Activated CD4-positive, alpha-beta T cell treated with anti-CD3 and anti-CD28 coated beads, Interleukin-2, amount 10 ng/mL, durations not matched to agents 7 days and 5 days (primary cell): ENCODE measurements around the gene VPS8. TPM values are rescaled to one million over a fixed set of nuclear protein-coding genes. Genes with fewer than 3 reads are reported as not detected.

Source experiments
- CTCF ChIA-PET: fragments of 350-600 bp; sonication (Branson Sonifier 250); formaldehyde crosslinking; loops from one replicate; lab custom pipeline; 2021; ENCODE audit warnings: antibody characterized with exemption; lab: Charles Lee
- POLR2A ChIA-PET: fragments of 350-600 bp; sonication (Branson Sonifier 250); formaldehyde crosslinking; loops from one replicate; lab custom pipeline; 2021; ENCODE audit warnings: antibody characterized with exemption; lab: Charles Lee
- DNase-seq: peaks from one replicate; pipeline ENCODE4 v3.0.0-alpha.2; 2020
- H3K27ac Mint-ChIP-seq: one replicate; pipeline ENCODE4 v1.8.0; 2021; ENCODE audit warnings: mild to moderate bottlenecking, moderate library complexity, mixed read lengths
- H3K27me3 Mint-ChIP-seq: one replicate; pipeline ENCODE4 v1.8.0; 2021; ENCODE audit warnings: mixed read lengths
- H3K36me3 Mint-ChIP-seq: one replicate; pipeline ENCODE4 v1.8.0; 2021; ENCODE audit warnings: low read depth, mixed read lengths
- H3K4me1 Mint-ChIP-seq: one replicate; pipeline ENCODE4 v1.8.0; 2021; ENCODE audit warnings: mixed read lengths
- H3K4me3 Mint-ChIP-seq: one replicate; pipeline ENCODE4 v1.8.0; 2021; ENCODE audit warnings: mild to moderate bottlenecking, moderate library complexity, mixed read lengths
- H3K9me3 Mint-ChIP-seq: one replicate; pipeline ENCODE4 v1.8.0; 2021; ENCODE audit warnings: mixed read lengths
- total RNA-seq, 2 experiments: library from RNA; stranded (reverse); gene quantifications; one replicate each; pipeline ENCODE4 v1.2.3, GENCODE V29; 2021

VPS8 gene
- total RNA-seq, 2 experiments from 2014 or later = 63.0 to 69.3 TPM

DNA sequence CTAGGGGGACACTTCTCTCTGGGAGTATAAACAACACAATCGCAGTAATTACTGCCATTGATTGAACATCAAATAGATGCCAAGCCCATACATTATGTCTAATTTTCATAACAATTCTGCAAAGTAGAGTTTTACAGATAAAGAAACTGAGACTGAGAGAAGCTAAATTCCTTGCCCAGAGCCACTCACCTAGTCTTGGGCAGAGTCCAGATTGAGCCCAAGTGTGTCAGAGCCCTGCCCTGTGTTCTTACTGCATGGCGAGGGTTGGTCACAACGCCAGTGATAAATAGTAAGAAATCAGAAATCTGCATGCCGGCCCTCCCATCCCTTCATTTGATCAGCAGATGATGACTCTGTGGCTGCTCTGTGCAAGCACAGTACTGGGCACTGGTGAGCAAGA, 234.6 kb downstream of the VPS8 start:
- H3K27me3 Mint-ChIP-seq = no peaks in the 10 kb centered on the region
- H3K27ac Mint-ChIP-seq = no peak overlapping the region
- CTCF ChIA-PET = no interaction called here
- H3K36me3 Mint-ChIP-seq = peaks cover 37% of the 10 kb centered on the region
- POLR2A ChIA-PET = no interaction called here
- no peak overlapping the region for H3K4me3 Mint-ChIP-seq
- H3K9me3 Mint-ChIP-seq = no peaks in the 10 kb centered on the region
- no peaks in the 10 kb centered on the region for H3K4me1 Mint-ChIP-seq
- no peak for DNase-seq

DNA sequence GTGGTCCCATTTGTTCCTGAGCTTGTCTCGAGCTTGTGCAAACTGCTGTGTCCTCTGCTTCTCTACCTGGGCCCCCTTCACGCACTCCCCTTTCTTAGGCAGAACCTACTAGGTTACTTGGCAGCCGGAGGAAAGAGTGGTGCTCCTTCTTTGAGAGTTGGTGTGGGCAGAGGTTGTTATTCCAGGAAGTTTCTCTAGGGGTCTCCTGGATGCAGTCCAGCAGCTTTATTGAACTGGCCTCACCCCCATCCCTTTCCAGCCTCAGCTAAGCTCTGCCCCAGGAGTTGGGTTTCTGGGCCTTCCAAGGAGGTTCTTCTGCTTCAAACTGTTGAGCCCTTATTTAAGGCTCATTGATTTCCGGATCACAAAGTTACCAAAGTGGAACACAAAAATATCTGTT, 237.7 kb downstream of the VPS8 start:
- ChIA-PET CTCF (no interaction called here), POLR2A (no interaction called here)
- H3K4me1 Mint-ChIP-seq = no peaks in the 10 kb centered on the region
- H3K27ac Mint-ChIP-seq = no peak overlapping the region
- H3K9me3 Mint-ChIP-seq = peaks cover 4% of the 10 kb centered on the region
- no peak for DNase-seq
- H3K4me3 Mint-ChIP-seq = no peak overlapping the region
- no peaks in the 10 kb centered on the region for H3K27me3 Mint-ChIP-seq
- peaks cover 65% of the 10 kb centered on the region for H3K36me3 Mint-ChIP-seq

DNA sequence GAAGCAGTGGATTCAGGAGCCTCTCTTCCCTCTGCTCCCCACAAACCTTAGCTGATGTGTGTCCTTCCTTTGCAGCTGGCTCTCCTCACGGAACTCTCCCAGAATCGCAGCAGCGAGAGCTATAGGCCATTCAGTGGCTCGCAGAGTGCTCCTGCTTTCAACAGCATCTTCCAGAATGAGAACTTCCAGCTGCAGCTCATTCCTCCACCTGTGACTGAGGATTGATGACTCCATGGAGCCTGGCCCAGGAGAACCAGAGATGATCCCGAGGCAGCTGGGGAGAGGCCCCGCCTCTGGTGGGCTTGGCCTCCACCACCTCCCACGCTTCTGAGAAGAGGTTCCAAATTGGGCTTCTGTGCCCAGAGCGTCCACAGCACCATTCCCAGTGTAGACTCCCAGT, 239.8 kb downstream of the VPS8 start:
- Mint-ChIP-seq H3K36me3 (peaks cover 75% of the 10 kb centered on the region), H3K9me3 (peaks cover 9% of the 10 kb centered on the region), H3K4me3 (no peak overlapping the region), H3K27ac (no peak overlapping the region), H3K4me1 (no peaks in the 10 kb centered on the region), H3K27me3 (no peaks in the 10 kb centered on the region)
- no peak for DNase-seq
- ChIA-PET POLR2A (no interaction called here), CTCF (interaction anchor here (1.6 kb wide), 1 partner anchor 9 kb away, joined by 4 read pairs; no protein-coding TSS in a partner anchor)

DNA sequence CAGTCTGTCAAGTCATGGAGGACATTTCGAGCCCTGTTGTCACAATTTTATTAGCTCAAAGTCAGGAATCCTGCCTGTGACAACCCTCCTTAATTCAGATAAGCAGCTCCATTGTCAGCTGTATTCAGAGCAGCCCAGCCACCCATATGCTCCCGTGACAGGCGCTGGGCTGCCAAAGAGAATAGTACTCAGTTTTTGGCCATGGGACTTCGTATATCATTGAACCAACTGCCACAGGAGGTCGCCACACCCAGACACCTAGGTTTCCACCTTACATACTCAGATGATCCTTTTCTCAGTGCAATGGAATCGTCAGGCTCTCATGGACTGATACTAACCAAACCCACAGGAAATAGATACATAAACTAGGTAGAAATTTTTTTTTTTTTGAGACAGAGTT, 240.7 kb downstream of the VPS8 start:
- no peak for DNase-seq
- Mint-ChIP-seq H3K36me3 (peaks cover 75% of the 10 kb centered on the region), H3K4me3 (no peak overlapping the region), H3K4me1 (no peaks in the 10 kb centered on the region), H3K27me3 (no peaks in the 10 kb centered on the region), H3K27ac (no peak overlapping the region), H3K9me3 (peaks cover 12% of the 10 kb centered on the region)
- POLR2A ChIA-PET = no interaction called here
- CTCF ChIA-PET = no interaction called here

DNA sequence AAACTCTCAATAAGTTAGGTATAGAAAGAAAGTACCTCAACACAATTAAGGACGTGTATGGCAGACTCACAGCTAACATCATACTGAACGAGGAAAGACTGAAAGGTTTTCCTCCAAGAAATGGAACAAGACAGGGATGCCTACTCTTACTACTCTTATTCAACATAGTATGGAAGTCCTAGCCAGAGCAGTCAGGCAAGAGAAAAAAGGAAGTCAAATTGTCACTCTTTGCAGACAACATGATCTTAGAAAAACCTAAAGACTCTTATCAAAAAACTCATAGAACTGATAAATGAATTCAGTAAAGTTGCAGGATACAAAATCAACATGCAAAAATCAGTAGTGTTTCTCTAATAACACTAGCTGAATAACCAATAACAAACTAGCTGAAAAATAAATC, 244.9 kb downstream of the VPS8 start:
- Mint-ChIP-seq H3K27ac (no peak overlapping the region), H3K9me3 (peaks cover 35% of the 10 kb centered on the region), H3K27me3 (no peaks in the 10 kb centered on the region), H3K4me1 (no peaks in the 10 kb centered on the region), H3K4me3 (no peak overlapping the region), H3K36me3 (peaks cover 37% of the 10 kb centered on the region)
- CTCF ChIA-PET = interaction anchor here (1.4 kb wide), 1 partner anchor 16 kb away, joined by 5 read pairs; no protein-coding TSS in a partner anchor
- no peak for DNase-seq
- POLR2A ChIA-PET = no interaction called here

DNA sequence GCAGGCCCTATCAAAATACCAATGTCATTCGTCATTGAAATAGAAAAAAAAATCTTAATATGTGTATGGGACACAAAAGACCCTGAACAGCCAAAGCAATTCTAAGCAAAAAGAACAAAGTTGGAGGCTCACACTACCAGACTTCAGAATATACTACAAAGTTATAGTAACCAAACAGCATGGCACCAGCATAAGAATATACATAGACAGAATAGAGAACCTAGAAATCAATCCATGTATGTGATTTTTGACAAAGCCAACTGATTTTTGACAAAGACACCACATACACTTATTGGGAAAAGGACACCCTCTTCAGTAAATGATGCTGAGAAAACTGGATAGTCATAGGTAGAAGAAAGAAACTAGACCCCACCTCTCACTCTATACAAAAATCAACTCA, 245.9 kb downstream of the VPS8 start:
- Mint-ChIP-seq H3K27ac (no peak overlapping the region), H3K27me3 (no peaks in the 10 kb centered on the region), H3K9me3 (peaks cover 35% of the 10 kb centered on the region), H3K36me3 (peaks cover 28% of the 10 kb centered on the region), H3K4me1 (no peaks in the 10 kb centered on the region), H3K4me3 (no peak overlapping the region)
- ChIA-PET CTCF (no interaction called here), POLR2A (no interaction called here)
- DNase-seq = no peak

DNA sequence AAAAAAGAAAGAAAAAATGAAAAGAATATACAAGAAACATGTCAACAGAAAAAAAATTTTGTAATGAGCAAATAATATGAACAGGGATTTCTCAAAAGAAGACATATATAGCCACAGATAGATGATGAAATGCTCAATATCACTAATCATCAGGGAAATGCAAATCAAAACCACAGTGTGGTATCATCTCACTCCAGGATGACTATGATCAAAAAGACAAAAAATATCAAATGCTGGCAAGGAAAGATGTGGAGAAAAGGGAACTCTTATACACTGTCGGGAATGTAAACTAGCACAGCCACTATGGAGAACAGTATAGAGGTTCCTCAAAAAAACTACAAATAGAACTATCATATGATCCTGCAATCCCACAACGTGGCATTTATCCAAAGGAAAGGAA, 246.8 kb downstream of the VPS8 start:
- Mint-ChIP-seq H3K27ac (no peak overlapping the region), H3K36me3 (peaks cover 18% of the 10 kb centered on the region), H3K4me3 (no peak overlapping the region), H3K9me3 (peaks cover 35% of the 10 kb centered on the region), H3K27me3 (no peaks in the 10 kb centered on the region), H3K4me1 (no peaks in the 10 kb centered on the region)
- no peak for DNase-seq
- CTCF ChIA-PET = no interaction called here
- POLR2A ChIA-PET = no interaction called here

DNA sequence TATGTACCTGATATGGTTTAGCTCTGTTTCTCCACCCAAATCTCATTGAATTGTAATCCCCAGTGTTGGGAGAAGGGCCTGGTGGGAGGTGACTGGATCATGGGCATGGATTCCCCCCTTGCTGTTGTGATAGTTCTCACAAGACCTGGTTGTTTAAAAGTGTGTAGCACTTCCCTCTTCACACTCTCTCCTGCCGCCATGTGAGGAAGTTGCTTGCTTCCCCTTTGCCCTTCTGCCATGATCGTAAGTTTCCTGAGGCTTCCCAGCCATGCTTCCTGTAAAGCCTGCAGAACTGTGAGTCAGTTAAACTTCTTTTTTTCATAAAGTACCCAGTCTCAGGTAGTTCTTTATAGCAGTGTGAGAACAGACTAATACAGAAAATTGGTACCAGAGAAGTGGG, 247.8 kb downstream of the VPS8 start:
- no peak overlapping the region for H3K4me3 Mint-ChIP-seq
- H3K27me3 Mint-ChIP-seq = no peaks in the 10 kb centered on the region
- H3K27ac Mint-ChIP-seq = no peak overlapping the region
- DNase-seq = no peak
- ChIA-PET POLR2A (no interaction called here), CTCF (no interaction called here)
- peaks cover 31% of the 10 kb centered on the region for H3K9me3 Mint-ChIP-seq
- no peaks in the 10 kb centered on the region for H3K4me1 Mint-ChIP-seq
- peaks cover 9% of the 10 kb centered on the region for H3K36me3 Mint-ChIP-seq

DNA sequence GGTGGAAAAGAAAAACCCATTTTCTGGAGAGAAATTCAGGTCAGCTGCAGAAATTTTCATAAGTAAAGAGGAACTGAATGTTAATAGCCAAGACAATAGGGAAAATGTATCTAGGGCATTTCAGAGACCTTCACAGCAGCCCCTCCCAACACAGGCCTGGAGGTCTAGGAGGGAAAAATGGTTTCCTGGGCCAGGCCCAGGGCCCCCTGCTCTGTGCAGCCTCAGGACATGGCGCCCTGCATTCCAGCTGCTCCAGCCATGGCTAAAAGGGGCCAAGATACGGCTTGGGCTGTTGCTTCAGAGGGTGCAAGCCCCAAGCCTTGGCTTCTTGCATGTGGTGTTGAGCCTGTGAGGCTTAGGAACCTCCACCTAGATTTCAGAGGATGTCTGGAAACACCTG, 248.7 kb downstream of the VPS8 start:
- Mint-ChIP-seq H3K27ac (no peak overlapping the region), H3K4me3 (no peak overlapping the region), H3K9me3 (peaks cover 30% of the 10 kb centered on the region), H3K36me3 (peaks cover 4% of the 10 kb centered on the region), H3K27me3 (no peaks in the 10 kb centered on the region), H3K4me1 (no peaks in the 10 kb centered on the region)
- ChIA-PET POLR2A (no interaction called here), CTCF (no interaction called here)
- DNase-seq = no peak

DNA sequence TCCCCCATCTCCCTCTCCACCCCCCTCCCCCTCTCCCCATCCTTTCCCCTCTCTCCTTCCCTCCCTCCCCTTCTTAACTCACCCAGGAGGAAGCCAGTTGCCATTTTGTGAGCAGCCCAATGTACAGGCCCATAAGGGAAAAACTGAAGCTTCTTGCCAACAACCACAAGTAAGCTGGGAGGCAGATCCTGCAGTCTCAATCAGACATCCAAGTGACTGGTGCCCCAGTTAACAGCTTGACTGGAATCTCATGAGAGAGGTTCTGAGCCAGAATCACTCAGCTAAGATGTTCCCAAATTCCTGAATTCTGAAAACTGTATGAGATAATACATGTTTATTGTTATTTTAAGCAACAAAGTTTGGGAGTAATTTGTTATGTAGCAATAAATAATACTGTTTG, 250.2 kb downstream of the VPS8 start:
- no peaks in the 10 kb centered on the region for H3K36me3 Mint-ChIP-seq
- no peak for DNase-seq
- H3K4me3 Mint-ChIP-seq = no peak overlapping the region
- ChIA-PET CTCF (no interaction called here), POLR2A (no interaction called here)
- H3K27me3 Mint-ChIP-seq = no peaks in the 10 kb centered on the region
- peaks cover 26% of the 10 kb centered on the region for H3K9me3 Mint-ChIP-seq
- no peaks in the 10 kb centered on the region for H3K4me1 Mint-ChIP-seq
- no peak overlapping the region for H3K27ac Mint-ChIP-seq

DNA sequence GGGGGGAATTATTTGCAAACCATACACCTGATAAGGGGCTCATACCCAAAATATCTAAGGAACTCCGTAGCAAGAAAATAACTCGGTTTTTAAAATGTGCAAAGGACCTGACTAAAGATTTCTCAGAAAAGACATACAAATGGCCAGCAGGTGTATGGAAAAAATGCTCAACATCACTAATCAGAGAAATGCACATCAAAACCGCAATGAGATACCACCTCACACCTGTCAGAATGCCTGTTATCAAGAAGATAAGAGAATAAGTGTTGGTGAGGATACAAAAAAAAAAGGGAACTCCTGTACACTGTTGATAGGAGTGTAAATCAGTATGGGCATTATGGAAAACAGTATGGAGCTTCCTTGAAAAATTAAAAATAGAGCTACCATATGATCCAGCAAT, 251.5 kb downstream of the VPS8 start:
- DNase-seq = no peak
- H3K4me3 Mint-ChIP-seq = no peak overlapping the region
- CTCF ChIA-PET = interaction anchor here (0.6 kb wide), 2 partner anchors 15 to 33 kb away, joined by 4 to 5 read pairs; no protein-coding TSS in a partner anchor
- peaks cover 17% of the 10 kb centered on the region for H3K9me3 Mint-ChIP-seq
- no peak overlapping the region for H3K27ac Mint-ChIP-seq
- POLR2A ChIA-PET = no interaction called here
- no peaks in the 10 kb centered on the region for H3K4me1 Mint-ChIP-seq
- H3K36me3 Mint-ChIP-seq = no peaks in the 10 kb centered on the region
- H3K27me3 Mint-ChIP-seq = no peaks in the 10 kb centered on the region

DNA sequence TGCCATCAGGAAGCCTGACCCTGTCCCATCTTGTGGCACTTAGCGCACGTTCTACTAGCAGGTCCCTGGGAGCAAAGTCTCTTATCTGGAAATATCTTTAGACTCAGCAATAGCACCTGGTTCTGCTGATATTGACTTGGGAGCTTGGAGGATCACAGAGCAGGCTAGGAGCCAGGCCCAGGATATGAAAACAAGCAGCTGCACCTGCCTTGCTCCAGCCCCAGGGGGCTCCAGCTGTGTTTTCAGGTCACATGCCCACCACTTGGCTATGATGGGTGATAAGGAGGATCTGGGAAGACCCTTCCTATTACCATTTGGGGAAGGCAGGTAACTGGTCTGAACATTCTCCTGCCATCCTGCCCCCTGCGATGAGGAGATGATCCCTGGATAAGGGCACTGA, 253.1 kb downstream of the VPS8 start:
- CTCF ChIA-PET = no interaction called here
- no peak overlapping the region for H3K4me3 Mint-ChIP-seq
- H3K27me3 Mint-ChIP-seq = no peaks in the 10 kb centered on the region
- no peaks in the 10 kb centered on the region for H3K4me1 Mint-ChIP-seq
- no peak for DNase-seq
- POLR2A ChIA-PET = no interaction called here
- H3K27ac Mint-ChIP-seq = no peak overlapping the region
- H3K9me3 Mint-ChIP-seq = peaks cover 9% of the 10 kb centered on the region
- H3K36me3 Mint-ChIP-seq = no peaks in the 10 kb centered on the region

DNA sequence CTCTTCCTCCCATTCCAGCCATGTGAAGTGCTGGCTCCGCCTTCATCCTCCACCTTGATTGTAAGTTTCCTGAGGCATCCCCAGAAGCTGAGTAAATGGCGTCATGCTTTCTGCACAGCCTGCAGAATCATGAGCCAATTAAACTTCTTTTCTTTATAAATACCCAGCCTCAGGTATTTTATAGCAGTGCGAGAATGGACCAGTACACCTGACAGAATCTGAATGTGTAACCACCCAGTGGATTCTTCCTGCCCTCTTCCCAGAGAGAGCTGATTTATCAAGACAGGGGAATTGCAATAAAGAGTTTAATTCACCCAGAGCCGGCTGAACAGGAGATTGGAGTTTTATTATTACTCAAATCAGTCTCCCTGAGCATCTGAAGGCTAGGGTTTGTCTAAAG, 254.3 kb downstream of the VPS8 start:
- no peaks in the 10 kb centered on the region for H3K36me3 Mint-ChIP-seq
- ChIA-PET CTCF (no interaction called here), POLR2A (no interaction called here)
- no peak overlapping the region for H3K4me3 Mint-ChIP-seq
- no peaks in the 10 kb centered on the region for H3K4me1 Mint-ChIP-seq
- no peak overlapping the region for H3K27ac Mint-ChIP-seq
- no peaks in the 10 kb centered on the region for H3K27me3 Mint-ChIP-seq
- peaks cover 4% of the 10 kb centered on the region for H3K9me3 Mint-ChIP-seq
- no peak for DNase-seq

DNA sequence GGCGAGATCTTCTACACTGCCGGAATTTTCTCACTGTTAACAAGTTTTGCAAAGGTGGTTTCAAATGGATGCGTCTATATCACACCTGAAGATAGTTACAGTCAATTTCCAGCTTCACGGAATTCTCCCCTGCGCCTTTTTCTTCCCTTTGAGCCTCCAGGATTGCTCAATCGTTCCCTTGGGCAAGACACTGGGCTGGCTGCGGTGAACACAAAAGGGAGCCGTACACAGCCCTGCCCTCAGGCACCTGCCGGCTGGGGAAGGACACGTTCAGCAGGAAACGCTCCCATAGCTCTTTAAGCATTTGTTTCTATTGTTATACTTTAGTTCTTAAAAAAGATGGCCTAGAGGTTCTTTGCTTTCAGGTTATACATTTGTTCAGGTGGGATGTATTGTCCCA, 255.2 kb downstream of the VPS8 start:
- Mint-ChIP-seq H3K27me3 (no peaks in the 10 kb centered on the region), H3K36me3 (no peaks in the 10 kb centered on the region), H3K4me1 (no peaks in the 10 kb centered on the region), H3K27ac (no peak overlapping the region), H3K9me3 (no peaks in the 10 kb centered on the region), H3K4me3 (no peak overlapping the region)
- ChIA-PET POLR2A (no interaction called here), CTCF (interaction anchor here (1.1 kb wide), 1 partner anchor 38 kb away, joined by 4 read pairs; no protein-coding TSS in a partner anchor)
- DNase-seq = no peak
